K562 (cell line): ENCODE data around the gene HHIPL1. TPM values are rescaled to one million over a fixed set of nuclear protein-coding genes. Genes with fewer than 3 reads are reported as not detected.

ENCODE experiments used
- ATAC-seq: fragments of 200-7000 bp; cut with Tn5 transposase; 3 replicates; pipeline ENCODE4 v1.9.1; 2020; ENCODE audit warnings: moderate library complexity
- BruUV-seq: library from RNA; stranded (reverse); fragments of 400-500 nt; replicated peaks from 2 replicates; lab custom pipeline; 2021; lab: Mats Ljungman, UMichigan
- CTCF ChIA-PET: fragments of 300-600 bp; formaldehyde crosslinking; extraction: SDS; loops from one replicate; lab custom pipeline; 2021; ENCODE audit warnings: low intra/inter-chr PET ratio; lab: Yijun Ruan, JAX
- POLR2A ChIA-PET: fragments of 300-600, 350-650 bp; sonication (Branson Sonifier 250); formaldehyde crosslinking; extraction: SDS; loops from one replicate; lab custom pipeline; 2021; ENCODE audit warnings: antibody characterized with exemption, inconsistent platforms; lab: Yijun Ruan, JAX
- DNase-seq, 4 experiments: peaks; one replicate each; pipeline versions ENCODE4 v3.0.0 to v3.0.0-alpha.2; 2011 to 2018; ENCODE audit warnings: low spot score in 3 of 4, mixed read lengths in 3 of 4; ENCODE audit errors: extremely low read depth in 1 of 4
- FAIRE-seq: peaks from 2 replicates; lab custom pipeline; 2011; peaks lifted over from hg19 to GRCh38; lab: Jason Lieb, UNC
- H2AFZ ChIP-seq: 2 replicates; pipeline ENCODE4 v1.6.0; 2011; ENCODE audit warnings: low read depth, low read length, control low read depth, inconsistent platforms
- H3K27ac ChIP-seq: fragments of 200-600 bp; 3 replicates; pipeline ENCODE4 v1.8.0; 2011; ENCODE audit warnings: low read depth, mild to moderate bottlenecking, control low read depth, inconsistent platforms, low read length, moderate library complexity, mixed read lengths; ENCODE audit errors: extremely low read depth
- H3K27me3 ChIP-seq, 2 experiments: fragments of 300-600 bp in 1 of 2; 2 replicates in 1 of 2; 3 replicates in 1 of 2; pipeline versions ENCODE4 v1.6.0 to v1.8.0; 2011; ENCODE audit warnings: inconsistent platforms in 2 of 2, low read length in 2 of 2, mild to moderate bottlenecking in 1 of 2, mixed read lengths in 1 of 2, moderate library complexity in 1 of 2; ENCODE audit not compliant: control insufficient read depth in 2 of 2, insufficient read depth in 2 of 2
- H3K36me3 ChIP-seq: fragments of 300-600 bp; 3 replicates; pipeline ENCODE4 v1.8.0; 2011; ENCODE audit warnings: mild to moderate bottlenecking, low read length, inconsistent platforms; ENCODE audit not compliant: control insufficient read depth, insufficient read depth
- H3K4me1 ChIP-seq, 2 experiments: fragments of 200-600 bp in 1 of 2; replicated peaks in 1 of 2; 2 replicates in 1 of 2; 3 replicates in 1 of 2; pipeline versions ENCODE4 v1.5.1 to v1.8.0; 2011; ENCODE audit warnings: inconsistent platforms in 2 of 2, low read length in 2 of 2, mild to moderate bottlenecking in 1 of 2, mixed read lengths in 1 of 2, moderate library complexity in 1 of 2; ENCODE audit not compliant: control insufficient read depth in 2 of 2, insufficient read depth in 2 of 2
- H3K4me2 ChIP-seq: 2 replicates; pipeline ENCODE4 v1.6.1; 2011; ENCODE audit warnings: low read length, control low read depth, inconsistent platforms, mixed read lengths; ENCODE audit not compliant: insufficient read depth
- H3K4me3 ChIP-seq: fragments of 200-600 bp; sonication (generic), shearing (Covaris generic); 2 replicates; pipeline ENCODE4 v1.5.1; 2016; ENCODE audit warnings: control low read depth, inconsistent platforms
- H3K79me2 ChIP-seq: fragments of 200-600 bp; 3 replicates; pipeline ENCODE4 v1.8.0; 2011; ENCODE audit warnings: low read length, inconsistent platforms; ENCODE audit not compliant: control insufficient read depth, insufficient read depth
- H3K9ac ChIP-seq, 2 experiments: 2 replicates each; pipeline versions ENCODE4 v1.6.0 to v1.6.1; 2011; ENCODE audit warnings: low read depth in 2 of 2, low read length in 2 of 2, control low read depth in 1 of 2, inconsistent platforms in 1 of 2, mild to moderate bottlenecking in 1 of 2, mixed read lengths in 1 of 2; ENCODE audit not compliant: insufficient read depth in 1 of 2
- H3K9me1 ChIP-seq: one replicate; pipeline ENCODE4 v1.6.0; 2011; ENCODE audit warnings: inconsistent platforms, mild to moderate bottlenecking, low read length, moderate library complexity; ENCODE audit not compliant: control insufficient read depth, insufficient read depth
- H3K9me3 ChIP-seq: replicated peaks from 2 replicates; pipeline ENCODE4 v1.5.1; 2011; ENCODE audit warnings: low read depth, low read length, inconsistent platforms; ENCODE audit not compliant: control insufficient read depth, insufficient read depth
- H4K20me1 ChIP-seq: replicated peaks from 2 replicates; pipeline ENCODE4 v1.6.1; 2011; ENCODE audit warnings: low read length, inconsistent platforms, mixed read lengths; ENCODE audit not compliant: control insufficient read depth, insufficient read depth
- HOXB6 ChIP-seq: fragments of 250-450 bp; sonication (Bioruptor Pico); IDR thresholded peaks from 2 replicates; pipeline ENCODE4 v1.5.1; 2022; ENCODE audit warnings: mild to moderate bottlenecking, borderline replicate concordance
- RFX1 ChIP-seq: fragments of 450-650 bp; IDR thresholded peaks from 2 replicates; pipeline ENCODE4 v1.6.1; 2016; ENCODE audit warnings: mild to moderate bottlenecking, moderate library complexity
- TEAD2 ChIP-seq: fragments of 450-650 bp; IDR thresholded peaks from 2 replicates; pipeline ENCODE4 v1.6.1; 2016; ENCODE audit warnings: missing genetic modification characterization, control low read depth, missing compliant biosample characterization
- whole genome bisulfite sequencing: fragments of 100-300 bp; shearing (Covaris generic); methylation state at CpG from one replicate; pipeline ENCODE4 v1.1.6; 2016; ENCODE audit warnings: low coverage, mixed read lengths; ENCODE audit not compliant: insufficient coverage; ENCODE audit errors: missing lambda C conversion rate; 5-methylcytosine and 5-hydroxymethylcytosine counted together
- in situ Hi-C: fragments of 300-500 bp; cut with MboI; formaldehyde crosslinking; loops from 4 replicates; pipeline ENCODE4 v1.15.0; 2018; ENCODE audit warnings: inconsistent platforms, mixed read lengths
- intact Hi-C: fragments of 100-400 bp; cut with micrococcal nuclease; formaldehyde crosslinking; loops from 2 replicates; pipeline ENCODE4 v1.14.2; 2022
- polyA plus RNA-seq, 8 experiments: library from polyadenylated mRNA; depleted of rRNA in 4 of 8; stranded (reverse) in 5 of 8; unstranded in 3 of 8; fragments of >200 nt; fragmentation: Nextera tagmentation in 2 of 8; fragmentation: Illumina TruSeq in 1 of 8; extraction: Ambion mirVana in 2 of 8; extraction: Trizol in 1 of 8; gene quantifications; 2 replicates each; pipeline versions ENCODE4 v1.2.1 to v1.2.3, GENCODE V29; 2011 to 2014; ENCODE audit warnings: inconsistent platforms in 1 of 8, missing spikeins in 1 of 8
- total RNA-seq, 7 experiments: library from RNA; depleted of rRNA in 6 of 7; stranded (reverse); fragments of >200 nt in 6 of 7; fragmentation: Illumina TruSeq in 2 of 7; extraction: Trizol in 2 of 7; gene quantifications; 2 replicates each; pipeline versions ENCODE4 v1.2.1 to v1.2.3, GENCODE V29; 2011 to 2021; ENCODE audit warnings: low replicate concordance in 1 of 7
- TF ChIP-seq, protein P1 (sequence below): fragments of 450-650 bp; IDR thresholded peaks from 2 replicates; pipeline ENCODE4 v1.6.1; 2016; ENCODE audit warnings: borderline replicate concordance
- TF ChIP-seq, protein P2 (sequence below): sonication (generic); formaldehyde crosslinking; IDR thresholded peaks from 2 replicates; pipeline ENCODE4 v1.8.0; 2022; ENCODE audit warnings: missing genetic modification reagents, mild to moderate bottlenecking, moderate library complexity, borderline replicate concordance

The HHIPL1 gene
- total and polyA plus RNA-seq, 9 of the 15 experiments (the other 6 are each of a cell fraction or from before 2014, with no cell fraction given): not detected

DNA sequence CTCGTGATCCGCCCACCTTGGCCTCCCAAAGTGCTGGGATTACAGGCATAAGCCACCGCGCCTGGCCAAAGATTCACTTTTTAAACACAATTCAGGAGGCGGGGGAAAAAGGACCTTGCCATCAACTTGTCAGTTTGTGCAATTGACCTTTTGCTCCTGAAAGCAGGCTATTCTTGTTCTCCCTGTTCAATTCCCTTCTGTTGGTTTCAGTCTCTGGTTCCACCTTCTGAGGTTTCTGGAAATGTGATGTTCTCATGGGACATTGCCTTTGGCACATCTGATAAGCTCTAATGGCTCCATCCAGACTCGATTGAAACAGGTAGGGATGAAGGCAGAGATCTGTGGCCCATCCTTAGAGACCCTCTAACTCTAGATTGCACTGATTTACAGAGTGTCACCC lies 23.0 kb upstream of the HHIPL1 start:
- ATAC-seq: no peak
- 0% methylated on average over 4 of the region's 6 CpGs for WGBS
- in situ Hi-C loops: no loop called here

More for the DNA sequence above, 23.0 kb upstream of the HHIPL1 start:
- no peak overlapping the region for H3K27ac ChIP-seq
- no peak overlapping the region for H3K9ac ChIP-seq
- no peak overlapping the region for H3K4me3 ChIP-seq
- H3K9me1 ChIP-seq: no peaks in the 10 kb centered on the region
- DNase-seq: no peak
- no peak overlapping the region for H2AFZ ChIP-seq
- intact Hi-C loops: loop anchor here (10.0 kb wide), 1 partner anchor 237 kb away; no protein-coding TSS in a partner anchor
- CTCF ChIA-PET: no interaction called here
- H3K4me1 ChIP-seq: peaks cover 0 to 3% of the 10 kb centered on the region in 2 experiments; a peak in 2 of 5 replicates
- H3K36me3 ChIP-seq: no peaks in the 10 kb centered on the region
- no peak overlapping the region for H3K4me2 ChIP-seq
- POLR2A ChIA-PET: no interaction called here
- no peak for TF ChIP-seq RFX1
- no peak for TF ChIP-seq HOXB6 (CRISPR knock-in tag)
- TF ChIP-seq, protein P1, sequence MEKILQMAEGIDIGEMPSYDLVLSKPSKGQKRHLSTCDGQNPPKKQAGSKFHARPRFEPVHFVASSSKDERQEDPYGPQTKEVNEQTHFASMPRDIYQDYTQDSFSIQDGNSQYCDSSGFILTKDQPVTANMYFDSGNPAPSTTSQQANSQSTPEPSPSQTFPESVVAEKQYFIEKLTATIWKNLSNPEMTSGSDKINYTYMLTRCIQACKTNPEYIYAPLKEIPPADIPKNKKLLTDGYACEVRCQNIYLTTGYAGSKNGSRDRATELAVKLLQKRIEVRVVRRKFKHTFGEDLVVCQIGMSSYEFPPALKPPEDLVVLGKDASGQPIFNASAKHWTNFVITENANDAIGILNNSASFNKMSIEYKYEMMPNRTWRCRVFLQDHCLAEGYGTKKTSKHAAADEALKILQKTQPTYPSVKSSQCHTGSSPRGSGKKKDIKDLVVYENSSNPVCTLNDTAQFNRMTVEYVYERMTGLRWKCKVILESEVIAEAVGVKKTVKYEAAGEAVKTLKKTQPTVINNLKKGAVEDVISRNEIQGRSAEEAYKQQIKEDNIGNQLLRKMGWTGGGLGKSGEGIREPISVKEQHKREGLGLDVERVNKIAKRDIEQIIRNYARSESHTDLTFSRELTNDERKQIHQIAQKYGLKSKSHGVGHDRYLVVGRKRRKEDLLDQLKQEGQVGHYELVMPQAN: no peak
- TF ChIP-seq, protein P2, sequence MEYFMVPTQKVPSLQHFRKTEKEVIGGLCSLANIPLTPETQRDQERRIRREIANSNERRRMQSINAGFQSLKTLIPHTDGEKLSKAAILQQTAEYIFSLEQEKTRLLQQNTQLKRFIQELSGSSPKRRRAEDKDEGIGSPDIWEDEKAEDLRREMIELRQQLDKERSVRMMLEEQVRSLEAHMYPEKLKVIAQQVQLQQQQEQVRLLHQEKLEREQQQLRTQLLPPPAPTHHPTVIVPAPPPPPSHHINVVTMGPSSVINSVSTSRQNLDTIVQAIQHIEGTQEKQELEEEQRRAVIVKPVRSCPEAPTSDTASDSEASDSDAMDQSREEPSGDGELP (CRISPR knock-in tag): no peak
- TF ChIP-seq TEAD2: no peak
- H3K79me2 ChIP-seq: no peaks in the 10 kb centered on the region
- H3K9me3 ChIP-seq: no peaks in the 10 kb centered on the region
- FAIRE-seq: no peak
- peaks cover 0 to 55% of the 10 kb centered on the region in 2 experiments; a peak in 2 of 5 replicates for H3K27me3 ChIP-seq
- BruUV-seq: no TSS peak
- H4K20me1 ChIP-seq: no peaks in the 10 kb centered on the region
